GM13976 (cell line): ENCODE results near the gene UBE2R2.
"Not testable (repeated sequence)": the region's sequence is repeated elsewhere in the genome, so short reads cannot be mapped to it uniquely, and the experiment has no call there.

Experiments
- DNase-seq: peaks from one replicate; pipeline ENCODE4 v3.0.0; 2012; ENCODE audit warnings: low spot score
- CTCF ChIP-seq: IDR thresholded peaks from 2 replicates; pipeline ENCODE4 v1.5.1; 2012; ENCODE audit warnings: borderline replicate concordance, mild to moderate bottlenecking; ENCODE audit not compliant: insufficient read depth; ENCODE audit errors: extremely low read depth, missing control alignments, control extremely low read depth
- in situ Hi-C: fragments of 300-500 bp; cut with MboI; formaldehyde crosslinking; loops from one replicate; pipeline ENCODE4 v1.12.0; 2022; ENCODE audit warnings: low sequenced_read_pairs, mixed read lengths, inconsistent platforms; ENCODE audit not compliant: unreplicated experiment

The UBE2R2 gene

GRCh38 chr9:33781736-33782135 lies 35.2 kb upstream of the UBE2R2 start:
- no peak for DNase-seq
- in situ Hi-C loops: no loop called here

GRCh38 chr9:33782395-33783152 lies 34.4 kb upstream of the UBE2R2 start:
- DNase-seq: no peak
- no peak for TF ChIP-seq CTCF
- in situ Hi-C loops: no loop called here

More at GRCh38 chr9:33781736-33782135, 35.2 kb upstream of the UBE2R2 start:
- no peak for TF ChIP-seq CTCF

- no peak for DNase-seq
- in situ Hi-C loops: no loop called here
- TF ChIP-seq CTCF: no peak
These were observed 31.0 kb upstream of the UBE2R2 start for GRCh38 chr9:33785914-33786313.

- DNase-seq: no peak
- in situ Hi-C loops: no loop called here
- no peak for TF ChIP-seq CTCF
These were observed 30.3 kb upstream of the UBE2R2 start for GRCh38 chr9:33786681-33787080.

- no peak for DNase-seq
- in situ Hi-C loops: no loop called here
- no peak for TF ChIP-seq CTCF
These were observed 29.1 kb upstream of the UBE2R2 start for GRCh38 chr9:33787839-33788238.

GRCh38 chr9:33789429-33789828 lies 27.5 kb upstream of the UBE2R2 start:
- in situ Hi-C loops, DNase-seq: not testable (repeated sequence)

- in situ Hi-C loops: no loop called here
- DNase-seq: no peak
- no peak for TF ChIP-seq CTCF
These were observed 25.8 kb upstream of the UBE2R2 start for GRCh38 chr9:33791117-33791516.

- DNase-seq, in situ Hi-C loops: not testable (repeated sequence)
These were observed 23.5 kb upstream of the UBE2R2 start for GRCh38 chr9:33793496-33793895.
